GM19324 (cell line): Measurements from ENCODE around the gene EME1.

ENCODE experiments used
- ATAC-seq: cut with Tn5 transposase; IDR thresholded peaks from one replicate; pipeline ENCODE4 v1.9.1; 2021; ENCODE audit warnings: mild to moderate bottlenecking, moderate library complexity; ENCODE audit not compliant: unreplicated experiment, low FRiP score

EME1 gene

GRCh38 chr17:50347117-50347893 lies 25.7 kb upstream of the EME1 start:
- ATAC-seq, result no peak

- no peak for ATAC-seq
Observed at GRCh38 chr17:50347894-50348291, 25.1 kb upstream of the EME1 start.

- no peak for ATAC-seq
Observed at GRCh38 chr17:50348522-50349242, 24.3 kb upstream of the EME1 start.

GRCh38 chr17:50349243-50349600 lies 23.8 kb upstream of the EME1 start:
- ATAC-seq, result no peak

GRCh38 chr17:50350733-50351132 lies 22.3 kb upstream of the EME1 start:
- ATAC-seq, result no peak

- ATAC-seq, result no peak
Observed at GRCh38 chr17:50352072-50352692, 20.8 kb upstream of the EME1 start.

- no peak for ATAC-seq
Observed at GRCh38 chr17:50352693-50353599, 20.1 kb upstream of the EME1 start.

GRCh38 chr17:50353600-50354195 lies 19.3 kb upstream of the EME1 start:
- no peak for ATAC-seq

GRCh38 chr17:50354198-50354597 lies 18.8 kb upstream of the EME1 start:
- ATAC-seq, result no peak

GRCh38 chr17:50354776-50355175 lies 18.3 kb upstream of the EME1 start:
- ATAC-seq, result no peak

- ATAC-seq, result no peak
Observed at GRCh38 chr17:50355336-50355700, 17.7 kb upstream of the EME1 start.

GRCh38 chr17:50355701-50356341 lies 17.2 kb upstream of the EME1 start:
- no peak for ATAC-seq

- no peak for ATAC-seq
Observed at GRCh38 chr17:50356418-50356817, 16.6 kb upstream of the EME1 start.

GRCh38 chr17:50356892-50357510 lies 16.0 kb upstream of the EME1 start:
- no peak for ATAC-seq

GRCh38 chr17:50358177-50358576 lies 14.9 kb upstream of the EME1 start:
- ATAC-seq, result no peak

GRCh38 chr17:50359005-50359699 lies 13.9 kb upstream of the EME1 start:
- no peak for ATAC-seq

- ATAC-seq, result no peak
Observed at GRCh38 chr17:50359998-50360461, 13.0 kb upstream of the EME1 start.

GRCh38 chr17:50360486-50361115 lies 12.4 kb upstream of the EME1 start:
- no peak for ATAC-seq
